Measurements from ENCODE around the gene LRP1. TPM values are rescaled to one million over a fixed set of nuclear protein-coding genes. Genes with fewer than 3 reads are reported as not detected.

The LRP1 gene
- total RNA-seq, 1 donor from 2014 or later: 95.7 TPM

GRCh38 chr12:57203201-57203600, 74.9 kb downstream of the LRP1 start:
- H3K4me3 Mint-ChIP-seq (ENCODE audit: low read depth): no peak overlapping the region
- H3K4me1 Mint-ChIP-seq (ENCODE audit: low read depth): no peaks in the 10 kb centered on the region

GRCh38 chr12:57203791-57204190, 75.5 kb downstream of the LRP1 start:
- H3K27ac Mint-ChIP-seq: no peak overlapping the region
- no peaks in the 10 kb centered on the region for H3K27me3 Mint-ChIP-seq

More at GRCh38 chr12:57203201-57203600, 74.9 kb downstream of the LRP1 start:
- no peak overlapping the region for H3K27ac Mint-ChIP-seq
- no peak for TF ChIP-seq CTCF (IDR thresholded peaks at IDR 0.05; ENCODE audit: unreplicated experiment)
- H3K36me3 Mint-ChIP-seq (ENCODE audit: insufficient read depth): peaks cover 16% of the 10 kb centered on the region
- no peak for DNase-seq (ENCODE audit: low spot score, unreplicated experiment)
- no peaks in the 10 kb centered on the region for H3K9me3 Mint-ChIP-seq (ENCODE audit: low read depth)
- no peaks in the 10 kb centered on the region for H3K27me3 Mint-ChIP-seq

GRCh38 chr12:57204454-57204853, 76.2 kb downstream of the LRP1 start:
- no peak for TF ChIP-seq CTCF (IDR thresholded peaks at IDR 0.05; ENCODE audit: unreplicated experiment)
- no peak overlapping the region for H3K4me3 Mint-ChIP-seq (ENCODE audit: low read depth)
- H3K27me3 Mint-ChIP-seq: no peaks in the 10 kb centered on the region
- no peak overlapping the region for H3K27ac Mint-ChIP-seq
- no peak for DNase-seq (ENCODE audit: low spot score, unreplicated experiment)
- H3K36me3 Mint-ChIP-seq (ENCODE audit: insufficient read depth): peaks cover 18% of the 10 kb centered on the region
- H3K4me1 Mint-ChIP-seq (ENCODE audit: low read depth): no peaks in the 10 kb centered on the region
- no peaks in the 10 kb centered on the region for H3K9me3 Mint-ChIP-seq (ENCODE audit: low read depth)

More at GRCh38 chr12:57203791-57204190, 75.5 kb downstream of the LRP1 start:
- no peak for DNase-seq (ENCODE audit: low spot score, unreplicated experiment)
- TF ChIP-seq CTCF (IDR thresholded peaks at IDR 0.05; ENCODE audit: unreplicated experiment): no peak
- peaks cover 16% of the 10 kb centered on the region for H3K36me3 Mint-ChIP-seq (ENCODE audit: insufficient read depth)
- H3K4me1 Mint-ChIP-seq (ENCODE audit: low read depth): no peaks in the 10 kb centered on the region
- no peak overlapping the region for H3K4me3 Mint-ChIP-seq (ENCODE audit: low read depth)
- H3K9me3 Mint-ChIP-seq (ENCODE audit: low read depth): no peaks in the 10 kb centered on the region

- H3K4me1 Mint-ChIP-seq (ENCODE audit: low read depth): no peaks in the 10 kb centered on the region
- no peak overlapping the region for H3K27ac Mint-ChIP-seq
- no peaks in the 10 kb centered on the region for H3K27me3 Mint-ChIP-seq
- TF ChIP-seq CTCF (IDR thresholded peaks at IDR 0.05; ENCODE audit: unreplicated experiment): no peak
- no peak overlapping the region for H3K4me3 Mint-ChIP-seq (ENCODE audit: low read depth)
- H3K36me3 Mint-ChIP-seq (ENCODE audit: insufficient read depth): peaks cover 17% of the 10 kb centered on the region
- no peak for DNase-seq (ENCODE audit: low spot score, unreplicated experiment)
- H3K9me3 Mint-ChIP-seq (ENCODE audit: low read depth): no peaks in the 10 kb centered on the region
Measured at GRCh38 chr12:57205186-57205585, 76.9 kb downstream of the LRP1 start.

GRCh38 chr12:57205931-57206330, 77.6 kb downstream of the LRP1 start:
- H3K36me3 Mint-ChIP-seq (ENCODE audit: insufficient read depth): peaks cover 17% of the 10 kb centered on the region
- no peak for TF ChIP-seq CTCF (IDR thresholded peaks at IDR 0.05; ENCODE audit: unreplicated experiment)
- H3K27me3 Mint-ChIP-seq: no peaks in the 10 kb centered on the region
- no peak overlapping the region for H3K4me3 Mint-ChIP-seq (ENCODE audit: low read depth)
- DNase-seq (ENCODE audit: low spot score, unreplicated experiment): no peak
- H3K9me3 Mint-ChIP-seq (ENCODE audit: low read depth): no peaks in the 10 kb centered on the region
- H3K27ac Mint-ChIP-seq: no peak overlapping the region
- no peaks in the 10 kb centered on the region for H3K4me1 Mint-ChIP-seq (ENCODE audit: low read depth)
